ENCODE results near the gene SYNGAP1. TPM values are rescaled to one million over a fixed set of nuclear protein-coding genes. Genes with fewer than 3 reads are reported as not detected.

SYNGAP1 gene
- total and polyA plus RNA-seq, 2 of the 8 experiments (the other 6 are each of a cell fraction or from before 2014, with no cell fraction given), result 31.0 to 101 TPM

- no peak for FAIRE-seq
Measured at GRCh38 chr6:33432546-33432945, 12.7 kb downstream of the SYNGAP1 start.

More at GRCh38 chr6:33432546-33432945, 12.7 kb downstream of the SYNGAP1 start:
- peaks cover 19 to 26% (median 23%) of the 10 kb centered on the region in 4 experiments for H3K36me3 ChIP-seq (ENCODE audit: control insufficient read depth in 2 of 4, insufficient read depth in 4 of 4, low read length in 3 of 4)
- peak overlapping the region; percentile 24 for H2BK20ac ChIP-seq (ENCODE audit: low read length)
- peak overlapping the region; percentile 24 for H4K5ac ChIP-seq (ENCODE audit: insufficient read length, low read depth, low read length)
- H2BK15ac ChIP-seq (ENCODE audit: low read length), result peak overlapping the region; percentile 90; the same call in 1 of the 2 replicates
- H3K4me3 ChIP-seq (ENCODE audit: extremely low read depth in 1 of 4, insufficient read depth in 2 of 4, low read depth in 3 of 4, low read length in 4 of 4), result peak overlapping the region; percentile 31 to 61 (median 56); a peak in 7 of 8 replicates
- H3K14ac ChIP-seq (ENCODE audit: insufficient read length), result no peak overlapping the region
- H3K23ac ChIP-seq (ENCODE audit: insufficient read length), result no peak overlapping the region
- H4K8ac ChIP-seq (ENCODE audit: extremely low read depth, insufficient read depth, low read length), result peak overlapping the region; percentile 76
- H3K56ac ChIP-seq (replicated peaks; ENCODE audit: insufficient read length, low read depth, low read length), result peak overlapping the region; percentile 27
- 32% methylated on average over 9 of the region's 10 CpGs; no CpG with 5 or more reads in 1 of the 2 experiments for WGBS, 2 experiments (ENCODE audit: extremely low coverage in 1 of 2, insufficient coverage in 1 of 2, insufficient read length in 1 of 2, insufficient replicate concordance in 2 of 2, low coverage in 1 of 2, low lambda C conversion rate in 2 of 2, missing lambda C conversion rate in 1 of 2)
- peaks cover 11 to 34% (median 25%) of the 10 kb centered on the region in 4 experiments for H3K4me1 ChIP-seq (replicated peaks in 1 of 4; ENCODE audit: control insufficient read depth in 3 of 4, insufficient read depth in 4 of 4, low read length in 3 of 4)
- peak overlapping the region; percentile 99 for H2BK12ac ChIP-seq (ENCODE audit: low read depth, low read length)
- H3K9me3 ChIP-seq (ENCODE audit: insufficient read depth in 2 of 2, low read depth in 1 of 2, low read length in 1 of 2), result no peaks in the 10 kb centered on the region; a peak in 1 of 4 replicates
- DNase-seq (ENCODE audit: low read depth in 1 of 2, low spot score in 2 of 2), result no peak
- H2BK5ac ChIP-seq (ENCODE audit: low read depth, low read length), result peak overlapping the region; percentile 93; the same call in 1 of the 2 replicates
- H3K27me3 ChIP-seq (replicated peaks in 1 of 4; ENCODE audit: control insufficient read depth in 3 of 4, extremely low read depth in 1 of 4, insufficient read depth in 3 of 4, low read length in 3 of 4), result no peaks in the 10 kb centered on the region
- peak overlapping the region in 3 of 4 experiments; percentile 44 to 83 (median 46); a peak in 5 of 7 replicates for H3K9ac ChIP-seq (replicated peaks in 1 of 4; ENCODE audit: extremely low read depth in 1 of 4, low read depth in 3 of 4, low read length in 3 of 4)
- peaks cover 0 to 10% of the 10 kb centered on the region in 2 experiments for H4K20me1 ChIP-seq (replicated peaks in 1 of 2; ENCODE audit: control insufficient read depth in 1 of 2, insufficient read depth in 2 of 2, low read length in 2 of 2)
- H3K18ac ChIP-seq (ENCODE audit: extremely low read depth, low read length), result peak overlapping the region; percentile 76
- H2BK120ac ChIP-seq (replicated peaks; ENCODE audit: low read depth, low read length), result no peak overlapping the region
- peaks cover 14% of the 10 kb centered on the region for H3K79me1 ChIP-seq (ENCODE audit: low read depth, low read length)
- no peak overlapping the region for H2AFZ ChIP-seq (ENCODE audit: low read length)
- H3K27ac ChIP-seq (ENCODE audit: low read depth, low read length), result peak overlapping the region; percentile 98
- H3K4me2 ChIP-seq (ENCODE audit: insufficient read depth in 1 of 2, low read depth in 2 of 2, low read length in 2 of 2), result peak overlapping the region; percentile 90 to 91
- peaks cover 25% of the 10 kb centered on the region for H3K23me2 ChIP-seq (ENCODE audit: low read depth, low read length)
- peak overlapping the region; percentile 94 for H3K4ac ChIP-seq (replicated peaks; ENCODE audit: insufficient read length, low read depth, low read length)
- CTCF ChIA-PET (ENCODE audit: partially characterized antibody), result interaction anchor here (0.9 to 1.7 kb wide), 5 partner anchors 9 to 24 kb away, joined by 3 to 6 read pairs (median 3); partner anchors contain the start of gene ZBTB9
- peaks cover 8 to 71% of the 10 kb centered on the region in 2 experiments; a peak in 3 of 4 replicates for H3K79me2 ChIP-seq (ENCODE audit: control insufficient read depth in 1 of 2, insufficient read depth in 2 of 2, low read length in 2 of 2)
- TF ChIP-seq SIX5 (IDR thresholded peaks at IDR 0.05; ENCODE audit: low read depth, low read length), result no peak
- no peak for TF ChIP-seq NANOG (IDR thresholded peaks at IDR 0.05; ENCODE audit: insufficient read depth, low read depth, low read length, poor library complexity, severe bottlenecking)
- no peak for TF ChIP-seq POU5F1 (IDR thresholded peaks at IDR 0.05; ENCODE audit: low read depth, low read length)
- H4K91ac ChIP-seq (replicated peaks; ENCODE audit: insufficient read length, low read length), result peak overlapping the region; percentile 99
- POLR2A ChIA-PET (ENCODE audit: partially characterized antibody), result interaction anchor here (0.9 to 14.8 kb wide), 12 partner anchors 8 to 461 kb away, joined by 3 to 381 read pairs (median 6); partner anchors contain the start of genes CUTA, RGL2, SYNGAP1 and ZBTB22
- H2AK5ac ChIP-seq (ENCODE audit: low read depth, low read length), result peak overlapping the region; percentile 98
